ENCODE results near the gene CSNK1A1. TPM values are rescaled to one million over a fixed set of nuclear protein-coding genes. Genes with fewer than 3 reads are reported as not detected.

CSNK1A1 gene
- total RNA-seq, 1 experiment from 2014 or later = 287 TPM

DNA sequence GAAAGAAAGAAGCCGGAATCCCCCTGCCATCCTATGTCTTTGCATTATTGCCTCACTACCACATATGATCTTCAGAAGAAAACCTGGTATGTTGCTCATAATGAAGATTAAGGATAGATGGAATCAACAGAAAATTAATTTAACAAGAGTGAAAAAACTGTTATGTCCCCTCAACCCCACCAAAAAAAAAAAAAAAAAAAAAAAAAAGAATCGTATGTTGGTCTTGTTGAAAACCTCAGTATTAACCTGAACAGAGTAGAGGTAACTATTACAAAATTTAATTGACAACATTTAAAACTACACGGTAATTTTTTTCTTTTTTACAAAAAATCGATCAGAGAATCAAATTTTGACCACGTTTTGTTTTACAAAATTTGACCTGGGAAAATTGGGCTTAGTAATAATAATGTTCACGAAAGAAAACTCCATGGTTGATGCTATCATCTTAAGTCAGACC lies 827 bp upstream of the CSNK1A1 start:
- ChIA-PET POLR2A (interaction anchor here (0.5 to 1.5 kb wide), 6 partner anchors 10 to 109 kb away, joined by 3 to 12 read pairs (median 6); no protein-coding TSS in a partner anchor), CTCF (interaction anchor here (0.9 to 1.4 kb wide), 4 partner anchors 10 to 111 kb away, joined by 3 to 4 read pairs (median 3); no protein-coding TSS in a partner anchor)
- peak overlapping the region; percentile 98 for H3K27ac ChIP-seq (ENCODE audit: low read length)
- H3K36me3 ChIP-seq (ENCODE audit: control insufficient read depth, insufficient read depth, low read length) = peaks cover 31% of the 10 kb centered on the region
- TSS peak; percentile 92 for BruUV-seq (replicated peaks)
- DNase-seq (ENCODE audit: low read depth, low spot score) (no peak), ATAC-seq (no peak)
- peak overlapping the region; percentile 71 to 99 for H3K4me3 ChIP-seq (ENCODE audit: low read depth in 2 of 2, low read length in 2 of 2)
- no peaks in the 10 kb centered on the region for H3K9me3 ChIP-seq (ENCODE audit: control insufficient read depth, insufficient read depth, low read depth, low read length)
- intact Hi-C loops (cut with micrococcal nuclease; ENCODE audit: unreplicated experiment) = no loop called here
- H3K4me1 ChIP-seq (ENCODE audit: control insufficient read depth, insufficient read depth, low read length) = peaks cover 18% of the 10 kb centered on the region
- H3K27me3 ChIP-seq (ENCODE audit: control insufficient read depth, insufficient read depth, low read length) = no peaks in the 10 kb centered on the region
- TF ChIP-seq, protein P1, sequence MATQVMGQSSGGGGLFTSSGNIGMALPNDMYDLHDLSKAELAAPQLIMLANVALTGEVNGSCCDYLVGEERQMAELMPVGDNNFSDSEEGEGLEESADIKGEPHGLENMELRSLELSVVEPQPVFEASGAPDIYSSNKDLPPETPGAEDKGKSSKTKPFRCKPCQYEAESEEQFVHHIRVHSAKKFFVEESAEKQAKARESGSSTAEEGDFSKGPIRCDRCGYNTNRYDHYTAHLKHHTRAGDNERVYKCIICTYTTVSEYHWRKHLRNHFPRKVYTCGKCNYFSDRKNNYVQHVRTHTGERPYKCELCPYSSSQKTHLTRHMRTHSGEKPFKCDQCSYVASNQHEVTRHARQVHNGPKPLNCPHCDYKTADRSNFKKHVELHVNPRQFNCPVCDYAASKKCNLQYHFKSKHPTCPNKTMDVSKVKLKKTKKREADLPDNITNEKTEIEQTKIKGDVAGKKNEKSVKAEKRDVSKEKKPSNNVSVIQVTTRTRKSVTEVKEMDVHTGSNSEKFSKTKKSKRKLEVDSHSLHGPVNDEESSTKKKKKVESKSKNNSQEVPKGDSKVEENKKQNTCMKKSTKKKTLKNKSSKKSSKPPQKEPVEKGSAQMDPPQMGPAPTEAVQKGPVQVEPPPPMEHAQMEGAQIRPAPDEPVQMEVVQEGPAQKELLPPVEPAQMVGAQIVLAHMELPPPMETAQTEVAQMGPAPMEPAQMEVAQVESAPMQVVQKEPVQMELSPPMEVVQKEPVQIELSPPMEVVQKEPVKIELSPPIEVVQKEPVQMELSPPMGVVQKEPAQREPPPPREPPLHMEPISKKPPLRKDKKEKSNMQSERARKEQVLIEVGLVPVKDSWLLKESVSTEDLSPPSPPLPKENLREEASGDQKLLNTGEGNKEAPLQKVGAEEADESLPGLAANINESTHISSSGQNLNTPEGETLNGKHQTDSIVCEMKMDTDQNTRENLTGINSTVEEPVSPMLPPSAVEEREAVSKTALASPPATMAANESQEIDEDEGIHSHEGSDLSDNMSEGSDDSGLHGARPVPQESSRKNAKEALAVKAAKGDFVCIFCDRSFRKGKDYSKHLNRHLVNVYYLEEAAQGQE (IDR thresholded peaks at IDR 0.05; ENCODE audit: insufficient read depth in 1 of 2, low read depth in 2 of 2, low read length in 1 of 2) = no peak
- TF ChIP-seq, protein P2, sequence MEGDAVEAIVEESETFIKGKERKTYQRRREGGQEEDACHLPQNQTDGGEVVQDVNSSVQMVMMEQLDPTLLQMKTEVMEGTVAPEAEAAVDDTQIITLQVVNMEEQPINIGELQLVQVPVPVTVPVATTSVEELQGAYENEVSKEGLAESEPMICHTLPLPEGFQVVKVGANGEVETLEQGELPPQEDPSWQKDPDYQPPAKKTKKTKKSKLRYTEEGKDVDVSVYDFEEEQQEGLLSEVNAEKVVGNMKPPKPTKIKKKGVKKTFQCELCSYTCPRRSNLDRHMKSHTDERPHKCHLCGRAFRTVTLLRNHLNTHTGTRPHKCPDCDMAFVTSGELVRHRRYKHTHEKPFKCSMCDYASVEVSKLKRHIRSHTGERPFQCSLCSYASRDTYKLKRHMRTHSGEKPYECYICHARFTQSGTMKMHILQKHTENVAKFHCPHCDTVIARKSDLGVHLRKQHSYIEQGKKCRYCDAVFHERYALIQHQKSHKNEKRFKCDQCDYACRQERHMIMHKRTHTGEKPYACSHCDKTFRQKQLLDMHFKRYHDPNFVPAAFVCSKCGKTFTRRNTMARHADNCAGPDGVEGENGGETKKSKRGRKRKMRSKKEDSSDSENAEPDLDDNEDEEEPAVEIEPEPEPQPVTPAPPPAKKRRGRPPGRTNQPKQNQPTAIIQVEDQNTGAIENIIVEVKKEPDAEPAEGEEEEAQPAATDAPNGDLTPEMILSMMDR (IDR thresholded peaks at IDR 0.05) = no peak
- TF ChIP-seq POLR2AphosphoS5 (IDR thresholded peaks at IDR 0.05; ENCODE audit: low read depth, low read length) = no peak
- no peak for TF ChIP-seq TCF7L2 (IDR thresholded peaks at IDR 0.05; ENCODE audit: low read depth, low read length)
- TF ChIP-seq SIN3A (IDR thresholded peaks at IDR 0.05; ENCODE audit: borderline replicate concordance, insufficient read depth, low read depth, low read length) = no peak
- in situ Hi-C loops (cut with HindIII; ENCODE audit: low pct_unique_long_range_greater_than_20kb, low sequenced_read_pairs) = no loop called here

DNA sequence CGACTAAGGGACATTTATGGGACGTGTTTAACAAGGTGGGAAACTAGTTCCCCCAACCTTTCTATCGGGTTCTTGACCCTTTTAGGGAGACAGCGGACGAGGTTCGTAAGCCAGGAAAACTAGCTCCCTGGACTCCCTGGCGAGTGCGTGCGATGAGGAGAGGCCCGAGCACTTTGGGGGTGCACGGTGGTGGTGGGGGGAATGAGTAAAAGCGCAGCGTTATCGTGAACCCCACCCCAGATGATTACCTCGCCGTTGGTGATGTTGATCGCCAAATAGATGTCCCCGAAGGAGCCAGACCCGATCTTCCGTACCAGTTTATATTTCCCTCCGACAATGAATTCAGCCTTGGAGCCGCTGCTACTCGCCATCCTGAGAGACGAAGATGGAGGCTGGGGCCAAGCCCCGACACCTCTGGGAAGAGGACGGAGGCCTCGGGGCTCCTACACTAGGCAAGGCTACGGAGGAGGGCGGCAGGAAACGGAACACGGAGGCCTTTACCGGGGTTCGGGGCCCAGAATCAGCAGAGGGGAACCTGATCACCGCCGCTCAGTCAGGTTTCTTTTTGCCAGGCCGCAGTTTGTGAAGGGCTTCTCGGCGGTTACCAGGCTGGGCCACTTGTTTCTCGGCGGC lies 529 bp downstream of the CSNK1A1 start:
- TF ChIP-seq, protein P2 (IDR thresholded peaks at IDR 0.05) = no peak
- TF ChIP-seq POLR2AphosphoS5 (IDR thresholded peaks at IDR 0.05; ENCODE audit: low read depth, low read length) (no peak; the same call in 1 of the 2 replicates), TCF7L2 (IDR thresholded peaks at IDR 0.05; ENCODE audit: low read depth, low read length) (no peak), SIN3A (IDR thresholded peaks at IDR 0.05; ENCODE audit: borderline replicate concordance, insufficient read depth, low read depth, low read length) (no peak)
- TF ChIP-seq, protein P1 (IDR thresholded peaks at IDR 0.05; ENCODE audit: insufficient read depth in 1 of 2, low read depth in 2 of 2, low read length in 1 of 2) = no peak
- ATAC-seq (peak; percentile 23), DNase-seq (ENCODE audit: low read depth, low spot score) (no peak)
- no TSS peak for BruUV-seq (replicated peaks)
- Histone ChIP-seq H3K36me3 (ENCODE audit: control insufficient read depth, insufficient read depth, low read length) (peaks cover 38% of the 10 kb centered on the region), H3K4me1 (ENCODE audit: control insufficient read depth, insufficient read depth, low read length) (peaks cover 22% of the 10 kb centered on the region), H3K9me3 (ENCODE audit: control insufficient read depth, insufficient read depth, low read depth, low read length) (no peaks in the 10 kb centered on the region), H3K27me3 (ENCODE audit: control insufficient read depth, insufficient read depth, low read length) (no peaks in the 10 kb centered on the region), H3K4me3 (ENCODE audit: low read depth in 2 of 2, low read length in 2 of 2) (peak overlapping the region; percentile 71 to 99), H3K27ac (ENCODE audit: low read length) (peak overlapping the region; percentile 98)
- intact Hi-C loops (cut with micrococcal nuclease; ENCODE audit: unreplicated experiment) (no loop called here), in situ Hi-C loops (cut with HindIII; ENCODE audit: low pct_unique_long_range_greater_than_20kb, low sequenced_read_pairs) (no loop called here)
- POLR2A ChIA-PET = interaction anchor here (0.5 to 1.7 kb wide), 5 partner anchors 9 to 105 kb away, joined by 3 to 17 read pairs (median 4); partner anchors contain the start of gene ARHGEF37
- CTCF ChIA-PET = interaction anchor here (0.5 to 1.4 kb wide), 3 partner anchors 102 to 194 kb away, joined by 3 to 4 read pairs (median 3); no protein-coding TSS in a partner anchor

All from Panc1 (cell line).